ENCODE results near the gene ZNF268. TPM values are rescaled to one million over a fixed set of nuclear protein-coding genes. Genes with fewer than 3 reads are reported as not detected.

Gene ZNF268
- polyA plus RNA-seq, 1 of the 3 experiments (the other 2 are of a cell fraction): 5.2 TPM

GRCh38 chr12:133233993-133234564 lies 52.8 kb downstream of the ZNF268 start:
- TF ChIP-seq GATA2 (CRISPR knock-in tag; IDR thresholded peaks at IDR 0.05) (no peak), IRF3 (IDR thresholded peaks at IDR 0.05; ENCODE audit: low read depth, low read length) (no peak), PBX3 (IDR thresholded peaks at IDR 0.05) (no peak), YY1 (IDR thresholded peaks at IDR 0.05; ENCODE audit: low read depth) (no peak), USF1 (IDR thresholded peaks at IDR 0.05; ENCODE audit: borderline replicate concordance, low read depth) (no peak), TAF1 (IDR thresholded peaks at IDR 0.05; ENCODE audit: borderline replicate concordance, low read depth, low read length) (no peak), NRF1 (IDR thresholded peaks at IDR 0.05; ENCODE audit: low read depth, low read length) (no peak), REST (IDR thresholded peaks at IDR 0.05; ENCODE audit: low read depth, low read length) (no peak), ZBTB33 (IDR thresholded peaks at IDR 0.05; ENCODE audit: borderline replicate concordance, low read depth) (no peak), CHD2 (IDR thresholded peaks at IDR 0.05; ENCODE audit: low read length, partially characterized antibody) (no peak), CTCF (IDR thresholded peaks at IDR 0.05) (no peak), EP300 (IDR thresholded peaks at IDR 0.05; ENCODE audit: borderline replicate concordance in 1 of 2, low read depth in 1 of 2, low read length in 1 of 2) (no peak), USF2 (IDR thresholded peaks at IDR 0.05; ENCODE audit: borderline replicate concordance, low read depth, low read length) (no peak), FOXJ3 (CRISPR knock-in tag; IDR thresholded peaks at IDR 0.05) (no peak), FOXM1 (IDR thresholded peaks at IDR 0.05; ENCODE audit: low read depth) (no peak)
- Histone ChIP-seq H4K20me1 (ENCODE audit: insufficient read depth) (no peaks in the 10 kb centered on the region), H3K4me1 (ENCODE audit: control insufficient read depth in 1 of 2, insufficient read depth in 2 of 2, low read depth in 1 of 2, low read length in 1 of 2) (no peaks in the 10 kb centered on the region), H2AFZ (ENCODE audit: low read depth) (no peak overlapping the region), H3K27me3 (ENCODE audit: insufficient read depth) (no peaks in the 10 kb centered on the region), H3K36me3 (replicated peaks in 1 of 2; ENCODE audit: control insufficient read depth in 1 of 2, insufficient read depth in 2 of 2, low read length in 1 of 2) (no peaks in the 10 kb centered on the region), H3K79me2 (ENCODE audit: insufficient read depth) (no peaks in the 10 kb centered on the region), H3K27ac (ENCODE audit: low read depth in 2 of 2, low read length in 1 of 2) (no peak overlapping the region), H3K9me3 (no peaks in the 10 kb centered on the region), H3K4me3 (ENCODE audit: low read depth in 2 of 2, low read length in 1 of 2) (no peak overlapping the region), H3K4me2 (no peak overlapping the region), H3K9ac (no peak overlapping the region), H3K9me2 (no peaks in the 10 kb centered on the region), H3F3A (replicated peaks; ENCODE audit: insufficient read depth) (no peaks in the 10 kb centered on the region)
- CTCF ChIA-PET: no interaction called here
- POLR2A ChIA-PET: no interaction called here
- WGBS (ENCODE audit: low lambda C conversion rate): 33% methylated on average over 9 of the region's 18 CpGs
- no peak for DNase-seq

All from SK-N-SH (cell line).